NCI-H524 (cell line): ENCODE results near the gene NSG2.
A peak's percentile ranks its signal among the peaks of the same experiment; 100 is the strongest.

Source experiments
- DNase-seq, 2 experiments: peaks; one replicate each; lab custom pipeline; 2025; lab: John Stamatoyannopoulos, UW

Gene NSG2

GRCh38 chr5:174045470-174046025, at the start of gene NSG2:
NSG2 (plus strand) TSS chr5:174045706; CDS start chr5:174046756, 1,050 bp downstream.
- DNase-seq = peak; percentile 81 to 89

- no peak for DNase-seq
Measured at GRCh38 chr5:173997331-173997730, 48.2 kb upstream of the NSG2 start.

- DNase-seq = no peak
Measured at GRCh38 chr5:173998531-173998930, 47.0 kb upstream of the NSG2 start.

- DNase-seq = no peak
Measured at GRCh38 chr5:174000076-174000475, 45.4 kb upstream of the NSG2 start.

GRCh38 chr5:174003795-174004194, 41.7 kb upstream of the NSG2 start:
- no peak for DNase-seq

- DNase-seq = no peak
Measured at GRCh38 chr5:174008922-174009321, 36.6 kb upstream of the NSG2 start.

- DNase-seq = no peak
Measured at GRCh38 chr5:174010365-174010764, 35.1 kb upstream of the NSG2 start.

- DNase-seq = no peak
Measured at GRCh38 chr5:174011441-174011840, 34.1 kb upstream of the NSG2 start.

- DNase-seq = peak; percentile 5 to 49
Measured at GRCh38 chr5:174020069-174020927, 25.2 kb upstream of the NSG2 start.

GRCh38 chr5:174020928-174021304, 24.6 kb upstream of the NSG2 start:
- DNase-seq = no peak

GRCh38 chr5:174022384-174023095, 23.0 kb upstream of the NSG2 start:
- no peak for DNase-seq

- DNase-seq = no peak
Measured at GRCh38 chr5:174030286-174030685, 15.2 kb upstream of the NSG2 start.

GRCh38 chr5:174044466-174045254, 846 bp upstream of the NSG2 start:
- no peak for DNase-seq

GRCh38 chr5:174046558-174046957, 1.1 kb downstream of the NSG2 start:
- no peak for DNase-seq

- DNase-seq = no peak
Measured at GRCh38 chr5:174047472-174048099, 2.1 kb downstream of the NSG2 start.

GRCh38 chr5:174052636-174053035, 7.1 kb downstream of the NSG2 start:
- DNase-seq = no peak

- no peak for DNase-seq
Measured at GRCh38 chr5:174053905-174054304, 8.4 kb downstream of the NSG2 start.

- no peak for DNase-seq
Measured at GRCh38 chr5:174056064-174056847, 10.8 kb downstream of the NSG2 start.

GRCh38 chr5:174057206-174057605, 11.7 kb downstream of the NSG2 start:
- no peak for DNase-seq

GRCh38 chr5:174058433-174059122, 13.1 kb downstream of the NSG2 start:
- DNase-seq = no peak
